ENCODE results near the gene CLEC19A. TPM values are rescaled to one million over a fixed set of nuclear protein-coding genes. Genes with fewer than 3 reads are reported as not detected.

Gene CLEC19A
- total RNA-seq, 2 donors from 2014 or later: not detected

DNA sequence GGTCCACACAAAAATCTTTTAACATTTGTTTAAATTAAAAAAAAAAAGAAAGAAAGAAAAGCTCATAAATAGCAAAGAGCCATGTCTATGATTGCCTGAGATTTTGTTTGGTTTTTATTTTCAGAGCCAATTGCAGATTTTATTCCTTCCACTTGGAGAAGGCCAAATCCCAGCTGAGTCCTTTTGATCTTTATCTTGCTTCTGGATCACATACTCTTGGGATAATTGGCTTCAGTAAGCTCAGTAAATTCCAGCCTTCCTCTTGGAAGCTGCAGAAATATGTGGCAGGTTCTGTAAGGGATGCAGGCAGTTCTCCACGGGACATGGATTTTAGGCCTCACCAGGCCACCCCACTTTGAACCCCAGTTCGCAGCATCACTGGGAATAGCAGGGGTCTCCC lies 68.8 kb downstream of the CLEC19A start:
- no peak for DNase-seq (ENCODE audit: low spot score)
- Mint-ChIP-seq H3K27me3 (no peaks in the 10 kb centered on the region), H3K27ac (no peak overlapping the region), H3K4me3 (no peak overlapping the region), H3K4me1 (ENCODE audit: low read depth in 2 of 2) (no peaks in the 10 kb centered on the region), H3K9me3 (no peaks in the 10 kb centered on the region), H3K36me3 (no peaks in the 10 kb centered on the region)
- ATAC-seq: no peak

DNA sequence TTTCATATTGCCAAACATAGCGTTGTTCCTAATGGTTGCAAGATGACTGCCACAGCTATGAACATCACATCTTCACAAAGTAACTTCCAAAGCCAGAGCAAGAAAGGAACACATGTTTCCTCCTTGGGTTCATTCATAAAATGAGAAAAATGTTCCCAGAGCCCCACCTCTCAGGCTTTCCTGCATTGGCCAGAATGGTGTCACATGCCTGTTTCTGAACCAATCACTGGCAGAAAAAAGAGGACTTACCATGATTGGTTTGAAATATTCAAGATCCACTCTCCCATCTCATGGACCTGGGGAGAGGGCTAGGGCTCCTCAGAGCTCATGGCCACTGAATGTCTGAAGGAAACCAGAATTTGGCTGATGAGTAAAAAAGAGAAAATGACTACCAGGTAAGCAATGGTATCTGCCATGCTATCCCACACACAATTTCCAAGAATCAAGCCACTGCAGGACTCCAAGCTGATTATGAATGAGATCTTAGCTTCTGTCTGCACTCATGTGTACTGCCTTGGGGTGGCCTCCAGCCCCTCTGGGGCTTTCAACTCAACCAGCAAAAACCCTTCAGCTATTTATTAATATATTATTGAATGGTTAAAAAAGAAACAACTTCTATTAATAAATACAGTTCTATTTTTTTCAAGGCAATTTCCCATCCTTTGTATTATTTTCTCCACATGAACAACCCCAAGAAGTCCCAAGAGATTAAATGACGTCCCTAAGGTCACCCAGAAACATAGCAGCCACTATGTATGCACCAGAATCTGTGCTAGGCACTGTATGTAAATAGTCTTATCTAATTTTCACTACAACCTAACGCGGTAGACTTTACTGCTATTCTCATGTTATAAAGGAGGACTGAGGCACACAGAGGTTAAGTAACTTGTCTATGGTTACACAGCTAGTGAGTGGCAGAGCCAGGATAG lies 70.8 kb downstream of the CLEC19A start:
- Mint-ChIP-seq H3K27ac (no peak overlapping the region), H3K27me3 (no peaks in the 10 kb centered on the region), H3K4me1 (ENCODE audit: low read depth in 2 of 2) (no peaks in the 10 kb centered on the region), H3K9me3 (no peaks in the 10 kb centered on the region), H3K36me3 (no peaks in the 10 kb centered on the region), H3K4me3 (no peak overlapping the region)
- DNase-seq (ENCODE audit: low spot score): no peak
- ATAC-seq: no peak

- H3K27me3 Mint-ChIP-seq: no peaks in the 10 kb centered on the region
- H3K4me1 Mint-ChIP-seq (ENCODE audit: low read depth in 2 of 2): no peaks in the 10 kb centered on the region
- no peaks in the 10 kb centered on the region for H3K36me3 Mint-ChIP-seq
- DNase-seq (ENCODE audit: low spot score) (no peak), ATAC-seq (no peak)
- H3K4me3 Mint-ChIP-seq: no peak overlapping the region
- no peaks in the 10 kb centered on the region for H3K9me3 Mint-ChIP-seq
- H3K27ac Mint-ChIP-seq: no peak overlapping the region
Observed at GRCh38 chr16:19359556-19359955, 74.0 kb downstream of the CLEC19A start.

Other genes with a start within 250 kb of the CLEC19A start
- gene COQ7, start 218.1 kb upstream of the CLEC19A start, total RNA-seq: 10 to 100 TPM; 11.2 to 17.1 TPM
- 10 to 100 TPM; 11.2 to 31.9 TPM for gene ITPRIPL2, start 171.8 kb upstream of the CLEC19A start, total RNA-seq
- gene SYT17, start 117.5 kb upstream of the CLEC19A start, total RNA-seq: not detected
- gene TMC5, start 132.2 kb downstream of the CLEC19A start, total RNA-seq: not detected
- 10 to 100 TPM; 26.6 to 29.3 TPM for gene GDE1, start 236.4 kb downstream of the CLEC19A start, total RNA-seq
- 10 to 100 TPM; 19.4 to 28.9 TPM for gene CCP110, start 238.2 kb downstream of the CLEC19A start, total RNA-seq

Data from natural killer cell treated with Interleukin-12 subunit alpha and Interleukin-12 subunit beta and Interleukin-15 and Interleukin-18, amount 100 ng/mL, for 72 hours (primary cell).